OCI-LY1 (cell line): ENCODE results near the gene GOLGA2.

Experiments
- EZH2 ChIP-seq: fragments of 200-600 bp; sonication (generic), shearing (Covaris generic); IDR thresholded peaks from 2 replicates; pipeline ENCODE4 v1.8.0; 2017; ENCODE audit warnings: borderline replicate concordance, mixed run types, mild to moderate bottlenecking, antibody characterized with exemption, low read length, moderate library complexity, mixed read lengths
- TF ChIP-seq, protein P1 (sequence below): fragments of 200-600 bp; sonication (generic), shearing (Covaris generic); IDR thresholded peaks from 2 replicates; pipeline ENCODE4 v1.5.1; 2017; ENCODE audit warnings: mild to moderate bottlenecking, antibody characterized with exemption, low read length, moderate library complexity, mixed read lengths

DNA sequence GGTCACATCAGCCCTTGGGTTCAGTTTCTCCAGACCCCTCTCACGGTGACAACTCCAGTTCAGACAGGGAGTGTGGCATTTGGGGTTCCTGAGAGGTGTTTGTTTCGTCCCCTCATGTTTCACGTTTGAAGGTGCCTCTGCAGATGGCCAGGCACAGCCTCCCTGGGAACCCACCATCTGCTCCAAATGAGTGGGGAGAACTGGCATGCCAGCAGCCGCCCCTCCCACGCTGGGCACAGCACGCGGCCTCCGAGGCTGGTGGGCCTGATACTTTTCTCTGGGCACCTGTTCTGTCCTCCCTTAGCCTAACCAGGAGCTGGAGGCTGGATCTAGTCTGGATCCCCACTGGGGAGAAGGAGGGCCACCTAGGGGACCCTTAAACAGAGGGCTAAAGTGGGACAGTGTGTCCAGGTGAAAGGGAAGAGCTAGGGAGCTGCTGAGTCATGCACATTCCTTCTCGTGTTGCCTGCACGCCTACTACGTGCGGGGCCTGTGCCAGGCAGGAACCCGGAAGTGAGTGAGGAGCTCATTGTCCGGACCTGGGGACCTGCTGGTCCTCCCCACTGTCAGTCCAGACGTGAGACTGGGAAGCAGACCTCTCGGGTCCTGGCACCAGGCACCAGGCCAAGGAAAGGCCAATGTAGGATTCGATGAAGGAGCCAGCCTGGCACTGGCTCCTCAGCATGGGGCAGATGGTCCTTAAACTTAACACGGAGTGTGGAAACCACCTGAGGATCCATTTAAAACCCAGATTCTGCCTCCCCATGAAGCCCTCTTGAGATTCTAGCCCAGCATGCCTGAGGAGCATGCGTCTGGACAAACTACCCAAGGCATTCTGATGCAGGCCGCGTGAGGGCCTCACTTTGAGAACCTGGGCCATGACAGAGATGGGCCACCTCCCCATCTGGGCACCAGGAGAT is 61.0 kb downstream of the GOLGA2 start:
- TF ChIP-seq EZH2: no peak
- TF ChIP-seq, protein P1, sequence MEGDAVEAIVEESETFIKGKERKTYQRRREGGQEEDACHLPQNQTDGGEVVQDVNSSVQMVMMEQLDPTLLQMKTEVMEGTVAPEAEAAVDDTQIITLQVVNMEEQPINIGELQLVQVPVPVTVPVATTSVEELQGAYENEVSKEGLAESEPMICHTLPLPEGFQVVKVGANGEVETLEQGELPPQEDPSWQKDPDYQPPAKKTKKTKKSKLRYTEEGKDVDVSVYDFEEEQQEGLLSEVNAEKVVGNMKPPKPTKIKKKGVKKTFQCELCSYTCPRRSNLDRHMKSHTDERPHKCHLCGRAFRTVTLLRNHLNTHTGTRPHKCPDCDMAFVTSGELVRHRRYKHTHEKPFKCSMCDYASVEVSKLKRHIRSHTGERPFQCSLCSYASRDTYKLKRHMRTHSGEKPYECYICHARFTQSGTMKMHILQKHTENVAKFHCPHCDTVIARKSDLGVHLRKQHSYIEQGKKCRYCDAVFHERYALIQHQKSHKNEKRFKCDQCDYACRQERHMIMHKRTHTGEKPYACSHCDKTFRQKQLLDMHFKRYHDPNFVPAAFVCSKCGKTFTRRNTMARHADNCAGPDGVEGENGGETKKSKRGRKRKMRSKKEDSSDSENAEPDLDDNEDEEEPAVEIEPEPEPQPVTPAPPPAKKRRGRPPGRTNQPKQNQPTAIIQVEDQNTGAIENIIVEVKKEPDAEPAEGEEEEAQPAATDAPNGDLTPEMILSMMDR: no peak
